ENCODE measurements around the gene RCAN1.
"Not testable (repeated sequence)": the region's sequence is repeated elsewhere in the genome, so short reads cannot be mapped to it uniquely, and the experiment has no call there.

The RCAN1 gene

GRCh38 chr21:34483435-34483834 lies 131.5 kb downstream of the RCAN1 start:
- H3K9ac ChIP-seq (ENCODE audit: low read length); H3K23ac ChIP-seq (ENCODE audit: low read length); H3K4ac ChIP-seq (ENCODE audit: low read depth, low read length); H3K79me1 ChIP-seq (ENCODE audit: low read length); H3K4me1 ChIP-seq (ENCODE audit: control insufficient read depth, low read depth, low read length); H4K8ac ChIP-seq (ENCODE audit: low read depth, low read length); H2BK15ac ChIP-seq (replicated peaks; ENCODE audit: low read depth); H3K27ac ChIP-seq (ENCODE audit: low read depth, low read length); H3K18ac ChIP-seq (ENCODE audit: low read length); H3K4me3 ChIP-seq (ENCODE audit: low read length); H2BK5ac ChIP-seq (ENCODE audit: low read length); H2AK5ac ChIP-seq (ENCODE audit: low read length); H4K5ac ChIP-seq (ENCODE audit: low read length); H2BK120ac ChIP-seq (ENCODE audit: low read depth, low read length); H3K79me2 ChIP-seq (ENCODE audit: control insufficient read depth, insufficient read depth, low read length); H3K27me3 ChIP-seq (ENCODE audit: insufficient read depth, low read length, poor library complexity); H3K36me3 ChIP-seq (ENCODE audit: control insufficient read depth, insufficient read depth, low read length); H3K56ac ChIP-seq (ENCODE audit: low read length); H3K4me2 ChIP-seq (ENCODE audit: low read length); DNase-seq: not testable (repeated sequence)
- WGBS (ENCODE audit: extremely low coverage, insufficient coverage, low lambda C conversion rate), result no CpG with 5 or more reads among the region's 3 CpGs

- H2BK15ac ChIP-seq (replicated peaks; ENCODE audit: low read depth); H3K23ac ChIP-seq (ENCODE audit: low read length); H3K79me2 ChIP-seq (ENCODE audit: control insufficient read depth, insufficient read depth, low read length); H3K4me1 ChIP-seq (ENCODE audit: control insufficient read depth, low read depth, low read length); DNase-seq; H3K79me1 ChIP-seq (ENCODE audit: low read length); H3K9ac ChIP-seq (ENCODE audit: low read length); H3K36me3 ChIP-seq (ENCODE audit: control insufficient read depth, insufficient read depth, low read length); H3K27me3 ChIP-seq (ENCODE audit: insufficient read depth, low read length, poor library complexity); H2BK5ac ChIP-seq (ENCODE audit: low read length); H3K27ac ChIP-seq (ENCODE audit: low read depth, low read length); H3K56ac ChIP-seq (ENCODE audit: low read length); H3K4ac ChIP-seq (ENCODE audit: low read depth, low read length); H3K18ac ChIP-seq (ENCODE audit: low read length); H3K4me3 ChIP-seq (ENCODE audit: low read length); H2AK5ac ChIP-seq (ENCODE audit: low read length); H2BK120ac ChIP-seq (ENCODE audit: low read depth, low read length); H4K8ac ChIP-seq (ENCODE audit: low read depth, low read length); H3K4me2 ChIP-seq (ENCODE audit: low read length); H4K5ac ChIP-seq (ENCODE audit: low read length): not testable (repeated sequence)
- WGBS (ENCODE audit: extremely low coverage, insufficient coverage, low lambda C conversion rate), result no CpG with 5 or more reads among the region's 3 CpGs
These were observed 147.6 kb downstream of the RCAN1 start for GRCh38 chr21:34467333-34467732.

All from mesendoderm (in vitro differentiated cells).